Calu3 (cell line): ENCODE data around the gene HELZ. TPM values are rescaled to one million over a fixed set of nuclear protein-coding genes. Genes with fewer than 3 reads are reported as not detected.
A peak's percentile ranks its signal among the peaks of the same experiment; 100 is the strongest.

Experiments
- BruUV-seq: library from RNA; stranded (reverse); fragments of 400-500 nt; replicated peaks from 2 replicates; lab custom pipeline; 2021; lab: Mats Ljungman, UMichigan
- CTCF ChIA-PET: fragments of 300-600 bp; sonication (Branson Sonifier 250); formaldehyde crosslinking; loops from one replicate; lab custom pipeline; 2022; ENCODE audit warnings: antibody characterized with exemption; lab: Charles Lee
- DNase-seq: peaks from one replicate; pipeline ENCODE4 v3.0.0; 2022
- H3K27ac Mint-ChIP-seq: one replicate; pipeline ENCODE4 v1.8.0; 2022; ENCODE audit warnings: mixed read lengths; ENCODE audit not compliant: unreplicated experiment
- H3K27me3 Mint-ChIP-seq: one replicate; pipeline ENCODE4 v1.8.0; 2022; ENCODE audit warnings: mixed read lengths; ENCODE audit not compliant: unreplicated experiment
- H3K36me3 Mint-ChIP-seq: one replicate; pipeline ENCODE4 v1.8.0; 2022; ENCODE audit warnings: mild to moderate bottlenecking, moderate library complexity, mixed read lengths; ENCODE audit not compliant: insufficient read depth, unreplicated experiment
- H3K4me1 Mint-ChIP-seq: one replicate; pipeline ENCODE4 v1.8.0; 2022; ENCODE audit warnings: mild to moderate bottlenecking, low read depth, mixed read lengths; ENCODE audit not compliant: unreplicated experiment
- H3K4me3 Mint-ChIP-seq: one replicate; pipeline ENCODE4 v1.8.0; 2022; ENCODE audit warnings: mild to moderate bottlenecking, low read depth, moderate library complexity, mixed read lengths; ENCODE audit not compliant: unreplicated experiment
- H3K9me3 Mint-ChIP-seq: one replicate; pipeline ENCODE4 v1.8.0; 2022; ENCODE audit warnings: low read depth, mixed read lengths; ENCODE audit not compliant: unreplicated experiment
- intact Hi-C: fragments of 100-400 bp; cut with micrococcal nuclease; formaldehyde crosslinking; loops from one replicate; pipeline ENCODE4 v1.10.0; 2022; ENCODE audit not compliant: unreplicated experiment
- total RNA-seq: library from RNA; stranded (reverse); gene quantifications from 2 replicates; pipeline ENCODE4 v1.2.3, GENCODE V29; 2022
- TF ChIP-seq, protein P1 (sequence below): fragments of 200-600 bp; IDR thresholded peaks from one replicate; pipeline ENCODE4 v1.8.0; 2022; ENCODE audit warnings: antibody characterized with exemption; ENCODE audit not compliant: unreplicated experiment

The HELZ gene
- total RNA-seq, 1 experiment from 2014 or later = 60.8 TPM

DNA sequence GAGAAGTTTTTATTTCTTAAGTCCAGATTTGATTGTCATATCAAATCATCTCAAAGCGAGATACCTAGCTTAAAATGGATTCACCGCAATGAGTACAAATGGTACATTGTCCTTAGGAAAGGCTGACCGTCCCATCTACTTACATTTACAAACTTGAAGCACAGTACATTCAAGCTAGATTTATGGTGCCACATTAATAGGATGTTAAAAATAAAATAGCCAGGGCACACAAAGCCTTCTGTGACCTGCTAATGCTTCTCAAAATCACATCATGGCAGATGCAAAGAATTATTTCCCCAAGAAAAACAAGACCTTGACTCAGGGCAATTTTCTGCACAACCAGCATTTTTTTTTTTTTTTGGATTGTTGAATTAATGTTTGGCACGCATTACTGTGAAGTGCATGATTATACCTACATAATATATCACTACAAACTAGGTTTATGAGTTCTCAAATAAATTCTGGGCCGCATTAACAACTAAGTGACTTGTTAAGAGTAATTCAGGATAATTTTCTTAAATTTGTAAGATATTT lies 175.3 kb downstream of the HELZ start:
- H3K4me1 Mint-ChIP-seq = peaks cover 2% of the 10 kb centered on the region

DNA sequence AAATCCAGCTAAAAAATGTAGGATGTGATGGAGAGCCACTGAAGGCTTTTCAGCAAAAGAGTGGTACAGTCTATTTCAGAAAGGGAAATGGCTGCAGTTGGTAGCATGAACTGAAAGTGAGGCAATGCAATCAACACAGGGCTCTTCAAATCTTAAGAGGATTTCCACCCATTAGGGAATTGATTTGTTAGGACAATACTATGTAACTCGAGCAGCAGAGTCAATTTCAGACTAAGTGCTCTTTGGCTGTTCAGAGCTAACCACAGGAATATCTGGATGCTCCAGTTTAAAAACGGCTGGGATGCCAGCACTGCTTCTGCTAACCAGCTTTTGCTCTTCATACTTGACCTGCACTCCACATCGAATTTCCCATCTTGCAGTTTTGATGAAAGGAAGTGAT lies 176.0 kb downstream of the HELZ start:
- CTCF ChIA-PET = interaction anchor here (0.5 kb wide), 1 partner anchor 514 kb away, joined by 3 read pairs; no protein-coding TSS in a partner anchor
- intact Hi-C loops = no loop called here
- BruUV-seq = no TSS peak

More for the DNA sequence above, 175.3 kb downstream of the HELZ start:
- Mint-ChIP-seq H3K27me3 (no peaks in the 10 kb centered on the region), H3K36me3 (no peaks in the 10 kb centered on the region), H3K4me3 (no peak overlapping the region), H3K9me3 (no peaks in the 10 kb centered on the region), H3K27ac (no peak overlapping the region)
- TF ChIP-seq, protein P1, sequence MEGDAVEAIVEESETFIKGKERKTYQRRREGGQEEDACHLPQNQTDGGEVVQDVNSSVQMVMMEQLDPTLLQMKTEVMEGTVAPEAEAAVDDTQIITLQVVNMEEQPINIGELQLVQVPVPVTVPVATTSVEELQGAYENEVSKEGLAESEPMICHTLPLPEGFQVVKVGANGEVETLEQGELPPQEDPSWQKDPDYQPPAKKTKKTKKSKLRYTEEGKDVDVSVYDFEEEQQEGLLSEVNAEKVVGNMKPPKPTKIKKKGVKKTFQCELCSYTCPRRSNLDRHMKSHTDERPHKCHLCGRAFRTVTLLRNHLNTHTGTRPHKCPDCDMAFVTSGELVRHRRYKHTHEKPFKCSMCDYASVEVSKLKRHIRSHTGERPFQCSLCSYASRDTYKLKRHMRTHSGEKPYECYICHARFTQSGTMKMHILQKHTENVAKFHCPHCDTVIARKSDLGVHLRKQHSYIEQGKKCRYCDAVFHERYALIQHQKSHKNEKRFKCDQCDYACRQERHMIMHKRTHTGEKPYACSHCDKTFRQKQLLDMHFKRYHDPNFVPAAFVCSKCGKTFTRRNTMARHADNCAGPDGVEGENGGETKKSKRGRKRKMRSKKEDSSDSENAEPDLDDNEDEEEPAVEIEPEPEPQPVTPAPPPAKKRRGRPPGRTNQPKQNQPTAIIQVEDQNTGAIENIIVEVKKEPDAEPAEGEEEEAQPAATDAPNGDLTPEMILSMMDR = no peak
- CTCF ChIA-PET = interaction anchor here (0.5 kb wide), 1 partner anchor 514 kb away, joined by 3 read pairs; no protein-coding TSS in a partner anchor
- intact Hi-C loops = no loop called here
- BruUV-seq = no TSS peak
- DNase-seq = no peak

DNA sequence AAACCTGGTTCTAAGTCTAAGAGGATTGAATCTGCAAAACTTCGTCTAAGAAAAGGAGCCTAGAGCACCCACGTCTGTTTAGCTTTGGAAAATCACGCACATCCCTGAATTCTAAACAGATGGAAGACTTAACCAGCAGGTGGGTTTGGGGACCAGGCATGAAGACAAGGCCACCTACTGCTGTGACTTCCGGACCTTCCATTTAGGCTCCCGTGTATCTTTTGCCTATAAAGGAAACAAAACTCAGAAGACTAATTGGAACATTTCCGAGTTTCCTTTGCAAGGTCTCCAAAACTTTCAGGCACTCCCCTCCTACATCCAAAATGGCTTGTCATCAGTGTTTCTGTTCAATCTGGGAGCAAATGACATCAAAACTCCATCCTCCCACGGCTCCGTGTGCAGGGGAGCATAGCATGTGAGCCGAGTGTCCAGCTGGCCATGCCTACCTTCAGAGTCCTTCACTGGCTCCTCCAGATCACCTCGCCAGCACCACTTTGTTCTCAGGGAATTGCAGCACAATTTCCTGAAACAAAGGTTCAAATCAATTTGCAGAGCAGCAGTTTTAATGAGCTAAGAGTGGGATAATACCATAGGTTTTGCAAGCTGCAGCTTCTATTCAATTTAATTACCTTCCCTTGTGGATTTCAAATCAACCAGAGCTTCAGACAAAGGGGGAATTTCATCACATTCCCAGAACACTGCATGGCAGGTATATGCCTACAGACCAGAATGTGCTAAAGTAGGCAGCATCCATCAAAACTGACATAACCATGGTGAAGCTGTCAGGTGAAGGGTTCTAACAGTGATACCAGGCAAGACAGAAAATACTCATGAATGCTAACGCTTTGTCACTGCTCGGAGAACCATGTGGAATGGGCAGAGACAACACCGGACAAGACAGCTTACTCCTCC lies 177.2 kb downstream of the HELZ start:
- H3K27me3 Mint-ChIP-seq = no peaks in the 10 kb centered on the region
- DNase-seq = no peak
- CTCF ChIA-PET = interaction anchor here (0.7 to 1.2 kb wide), 2 partner anchors 8 to 10 kb away, joined by 3 read pairs; no protein-coding TSS in a partner anchor
- no peak overlapping the region for H3K27ac Mint-ChIP-seq
- intact Hi-C loops = no loop called here
- BruUV-seq = no TSS peak
- no peaks in the 10 kb centered on the region for H3K36me3 Mint-ChIP-seq
- TF ChIP-seq, protein P1 = no peak
- no peak overlapping the region for H3K4me3 Mint-ChIP-seq
- no peaks in the 10 kb centered on the region for H3K9me3 Mint-ChIP-seq
- no peaks in the 10 kb centered on the region for H3K4me1 Mint-ChIP-seq

More for the DNA sequence above, 176.0 kb downstream of the HELZ start:
- Mint-ChIP-seq H3K4me1 (no peaks in the 10 kb centered on the region), H3K36me3 (no peaks in the 10 kb centered on the region), H3K27ac (no peak overlapping the region), H3K27me3 (no peaks in the 10 kb centered on the region), H3K4me3 (no peak overlapping the region), H3K9me3 (no peaks in the 10 kb centered on the region)
- no peak for DNase-seq
- TF ChIP-seq, protein P1 = no peak

DNA sequence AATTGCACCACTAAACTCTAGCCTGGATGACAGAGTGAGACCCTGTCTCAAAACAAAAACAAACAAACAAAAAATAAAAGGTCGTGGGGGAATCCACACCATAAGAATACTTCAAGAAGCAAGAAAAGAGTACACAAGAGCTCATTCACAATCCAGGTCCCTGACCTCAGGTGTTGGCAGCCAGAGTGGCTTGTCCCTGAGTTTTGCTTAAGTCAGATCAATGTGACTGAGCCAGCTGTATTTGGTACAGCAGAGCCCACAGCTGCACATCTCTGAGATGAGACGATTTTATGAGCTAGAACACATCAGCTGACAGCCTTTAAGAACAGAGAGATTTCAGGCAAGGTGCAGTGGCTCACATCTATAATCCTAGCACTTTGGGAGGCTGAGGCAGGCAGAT lies 178.3 kb downstream of the HELZ start:
- no peak for DNase-seq
- H3K27ac Mint-ChIP-seq = no peak overlapping the region
- no peak overlapping the region for H3K4me3 Mint-ChIP-seq
- intact Hi-C loops = no loop called here
- BruUV-seq = TSS peak; percentile 7
- CTCF ChIA-PET = interaction anchor here (1.2 kb wide), 1 partner anchor 9 kb away, joined by 3 read pairs; no protein-coding TSS in a partner anchor
- TF ChIP-seq, protein P1 = no peak
- no peaks in the 10 kb centered on the region for H3K4me1 Mint-ChIP-seq
- no peaks in the 10 kb centered on the region for H3K27me3 Mint-ChIP-seq
- H3K9me3 Mint-ChIP-seq = no peaks in the 10 kb centered on the region
- H3K36me3 Mint-ChIP-seq = no peaks in the 10 kb centered on the region
